Mononuclear cell (primary cell): ENCODE results near the gene USP9X. TPM values are rescaled to one million over a fixed set of nuclear protein-coding genes. Genes with fewer than 3 reads are reported as not detected.

Experiments used
- total RNA-seq: library from RNA; depleted of rRNA; stranded (reverse); fragments of >200 nt; gene quantifications from one replicate; pipeline ENCODE4 v1.2.3, GENCODE V29; 2012

Gene USP9X
- total RNA-seq, 1 donor: 183 TPM

Other genes starting within 250 kb of the USP9X start
- 739 TPM for gene DDX3X, start 248.7 kb downstream of the USP9X start, total RNA-seq